Measurements from ENCODE around the gene GRN. TPM values are rescaled to one million over a fixed set of nuclear protein-coding genes. Genes with fewer than 3 reads are reported as not detected.

The GRN gene
- total RNA-seq, 4 donors from 2014 or later, result 101 to 178 (median 120) TPM

DNA sequence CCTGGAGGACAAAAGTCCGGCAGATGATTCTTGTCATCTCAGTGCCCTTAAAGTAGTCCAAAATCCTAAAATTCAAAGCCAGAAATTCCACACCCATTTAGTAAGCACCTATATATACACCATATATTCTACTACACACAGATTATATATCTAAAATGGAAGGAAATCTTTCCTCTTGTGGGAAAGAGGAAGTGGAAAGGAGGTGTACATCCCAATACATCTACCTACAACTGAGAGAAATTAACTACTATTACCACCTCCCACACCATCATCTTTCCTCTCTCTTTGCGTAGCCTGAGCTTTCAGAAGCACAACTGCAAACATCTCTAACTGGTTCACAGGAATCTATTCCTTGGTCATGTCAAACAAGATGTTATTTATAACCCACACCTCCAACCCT lies 49.7 kb downstream of the GRN start:
- DNase-seq, result no peak
- H3K9me3 ChIP-seq, result no peaks in the 10 kb centered on the region
- H3K27me3 ChIP-seq, result no peaks in the 10 kb centered on the region
- no peaks in the 10 kb centered on the region for H3K36me3 ChIP-seq
- no peak overlapping the region for H3K27ac ChIP-seq
- TF ChIP-seq, protein P1, sequence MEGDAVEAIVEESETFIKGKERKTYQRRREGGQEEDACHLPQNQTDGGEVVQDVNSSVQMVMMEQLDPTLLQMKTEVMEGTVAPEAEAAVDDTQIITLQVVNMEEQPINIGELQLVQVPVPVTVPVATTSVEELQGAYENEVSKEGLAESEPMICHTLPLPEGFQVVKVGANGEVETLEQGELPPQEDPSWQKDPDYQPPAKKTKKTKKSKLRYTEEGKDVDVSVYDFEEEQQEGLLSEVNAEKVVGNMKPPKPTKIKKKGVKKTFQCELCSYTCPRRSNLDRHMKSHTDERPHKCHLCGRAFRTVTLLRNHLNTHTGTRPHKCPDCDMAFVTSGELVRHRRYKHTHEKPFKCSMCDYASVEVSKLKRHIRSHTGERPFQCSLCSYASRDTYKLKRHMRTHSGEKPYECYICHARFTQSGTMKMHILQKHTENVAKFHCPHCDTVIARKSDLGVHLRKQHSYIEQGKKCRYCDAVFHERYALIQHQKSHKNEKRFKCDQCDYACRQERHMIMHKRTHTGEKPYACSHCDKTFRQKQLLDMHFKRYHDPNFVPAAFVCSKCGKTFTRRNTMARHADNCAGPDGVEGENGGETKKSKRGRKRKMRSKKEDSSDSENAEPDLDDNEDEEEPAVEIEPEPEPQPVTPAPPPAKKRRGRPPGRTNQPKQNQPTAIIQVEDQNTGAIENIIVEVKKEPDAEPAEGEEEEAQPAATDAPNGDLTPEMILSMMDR (IDR thresholded peaks at IDR 0.05), result no peak
- no peak for TF ChIP-seq POLR2A (IDR thresholded peaks at IDR 0.05)
- no peaks in the 10 kb centered on the region for H3K4me1 ChIP-seq
- intact Hi-C loops (cut with DNase I; ENCODE audit: low total_unique reads), result no loop called here
- H3K4me3 ChIP-seq, result no peak overlapping the region

DNA sequence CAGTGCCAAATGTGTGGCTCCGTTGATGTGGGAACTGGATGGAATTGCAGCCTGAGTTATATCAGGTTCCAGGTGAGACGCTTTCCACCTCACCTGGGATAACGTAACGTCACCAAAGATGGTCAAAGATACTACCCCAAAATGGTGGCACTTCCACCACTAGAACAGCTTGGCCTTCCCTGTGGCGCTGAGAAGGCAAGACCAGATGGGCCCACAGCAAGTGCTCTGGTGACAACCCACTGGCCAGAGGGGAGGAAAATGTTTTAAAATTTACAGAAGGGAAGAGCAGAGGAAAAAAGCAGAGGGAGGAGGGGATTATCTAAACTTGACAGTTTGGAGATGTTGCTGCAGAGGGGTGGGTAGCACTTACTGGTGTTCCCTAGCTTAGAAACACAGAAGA lies 51.8 kb downstream of the GRN start:
- Histone ChIP-seq H3K27ac (no peak overlapping the region), H3K4me3 (no peak overlapping the region), H3K4me1 (no peaks in the 10 kb centered on the region), H3K36me3 (no peaks in the 10 kb centered on the region), H3K9me3 (no peaks in the 10 kb centered on the region), H3K27me3 (no peaks in the 10 kb centered on the region)
- intact Hi-C loops (cut with DNase I; ENCODE audit: low total_unique reads), result no loop called here
- TF ChIP-seq, protein P1 (IDR thresholded peaks at IDR 0.05), result no peak
- no peak for TF ChIP-seq POLR2A (IDR thresholded peaks at IDR 0.05)
- DNase-seq, result no peak

DNA sequence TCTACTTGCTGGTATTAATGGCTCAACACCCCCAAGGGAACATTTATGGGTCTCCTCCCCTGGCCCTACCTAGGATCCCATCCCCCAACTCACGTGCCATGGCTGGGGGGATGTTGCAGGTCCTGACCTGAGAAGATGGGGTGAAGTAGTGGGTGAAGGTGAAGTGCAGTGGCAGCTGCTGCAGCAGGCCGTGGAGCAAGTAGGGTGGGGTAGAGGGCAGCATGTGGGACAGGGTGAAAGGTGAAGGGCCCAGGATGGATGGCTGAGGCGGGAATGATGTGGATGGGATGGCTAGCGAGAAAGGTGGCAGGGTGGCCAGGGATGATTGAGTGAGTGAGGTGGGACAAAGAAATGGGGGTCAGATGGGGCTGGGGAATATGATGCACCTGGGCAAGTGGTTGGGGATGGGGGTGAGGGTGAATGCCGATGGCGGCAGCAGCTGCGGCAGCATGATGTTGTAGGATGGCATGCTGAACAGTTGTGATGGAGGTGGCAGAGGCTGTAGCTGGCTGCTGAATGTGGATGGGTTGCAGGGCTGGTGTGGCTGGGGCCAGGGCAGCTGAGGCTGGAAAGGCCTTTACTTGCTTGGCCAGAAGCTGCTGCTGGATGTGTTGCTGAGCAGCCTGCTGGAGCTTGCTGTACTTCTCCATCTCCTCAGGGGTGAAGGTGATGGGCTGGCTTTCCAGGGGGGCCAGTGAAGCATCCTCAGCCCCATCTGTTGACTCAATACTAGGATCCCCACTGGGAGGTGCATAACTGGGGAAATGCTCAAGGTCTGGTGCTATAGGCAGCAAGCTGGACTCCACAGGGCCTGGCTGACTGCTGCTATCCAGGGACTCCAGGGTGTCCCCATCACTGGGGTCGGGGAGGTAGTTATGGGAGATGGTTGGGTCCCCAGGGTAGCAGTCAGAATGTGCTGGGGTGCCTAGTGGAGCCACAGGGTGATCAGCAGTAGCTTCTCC lies 52.7 kb downstream of the GRN start:
- intact Hi-C loops (cut with DNase I; ENCODE audit: low total_unique reads), result no loop called here
- no peak overlapping the region for H3K27ac ChIP-seq
- H3K36me3 ChIP-seq, result no peaks in the 10 kb centered on the region
- DNase-seq, result no peak
- no peaks in the 10 kb centered on the region for H3K9me3 ChIP-seq
- H3K4me1 ChIP-seq, result no peaks in the 10 kb centered on the region
- no peak overlapping the region for H3K4me3 ChIP-seq
- TF ChIP-seq POLR2A (IDR thresholded peaks at IDR 0.05), result no peak
- TF ChIP-seq, protein P1 (IDR thresholded peaks at IDR 0.05), result no peak
- H3K27me3 ChIP-seq, result no peaks in the 10 kb centered on the region

DNA sequence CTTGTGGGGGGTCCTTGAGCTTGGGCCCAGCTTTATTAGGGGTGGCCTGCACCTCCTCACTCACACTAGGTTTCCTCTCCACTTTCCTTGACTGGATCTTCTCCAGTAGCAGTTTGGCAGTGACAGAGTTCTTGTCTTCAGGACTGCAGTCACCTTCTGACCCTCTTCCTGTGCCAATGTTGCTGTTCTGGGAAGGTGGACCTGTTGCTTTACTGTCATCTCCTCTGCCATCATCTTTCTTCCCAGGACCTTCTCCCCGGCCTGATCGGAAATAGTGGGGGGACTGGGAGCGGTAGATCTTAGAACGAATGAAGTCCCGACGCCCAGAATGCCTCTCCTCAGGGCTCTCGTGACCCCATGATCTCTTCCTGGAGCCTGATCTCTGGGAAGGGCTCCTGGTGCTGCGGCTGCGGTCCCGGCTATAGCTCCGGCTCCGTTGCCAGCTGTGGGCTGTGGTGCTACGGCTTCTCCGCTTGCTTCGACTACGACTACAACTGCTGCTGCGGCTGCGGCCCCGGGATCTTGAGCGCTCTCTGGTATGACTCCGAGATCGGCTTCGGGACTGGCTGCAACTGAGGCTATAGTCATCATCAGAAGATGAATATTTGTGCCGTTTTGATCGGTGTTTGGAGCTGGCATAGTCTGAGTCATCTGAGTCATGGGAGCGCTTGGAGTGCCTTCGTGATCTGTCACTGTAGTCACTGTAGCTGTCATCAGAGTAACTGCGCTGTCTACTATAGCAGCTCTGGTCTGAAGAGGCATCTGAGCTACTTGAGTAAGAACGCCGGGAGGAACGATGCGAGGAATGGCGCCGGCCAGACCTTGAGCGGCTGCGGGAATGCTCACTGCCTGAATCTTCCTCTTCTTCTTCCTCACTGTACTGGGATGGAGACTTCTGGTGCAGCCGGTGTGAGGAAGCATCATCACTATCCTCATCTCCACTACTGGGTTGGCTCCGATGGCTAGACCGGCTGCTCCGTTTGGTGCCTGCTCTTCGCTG lies 53.9 kb downstream of the GRN start:
- no peak overlapping the region for H3K4me3 ChIP-seq
- no peak for DNase-seq
- intact Hi-C loops (cut with DNase I; ENCODE audit: low total_unique reads), result no loop called here
- no peaks in the 10 kb centered on the region for H3K4me1 ChIP-seq
- TF ChIP-seq, protein P1 (IDR thresholded peaks at IDR 0.05), result no peak
- no peak for TF ChIP-seq POLR2A (IDR thresholded peaks at IDR 0.05)
- H3K27ac ChIP-seq, result no peak overlapping the region
- H3K27me3 ChIP-seq, result no peaks in the 10 kb centered on the region
- H3K36me3 ChIP-seq, result no peaks in the 10 kb centered on the region
- no peaks in the 10 kb centered on the region for H3K9me3 ChIP-seq
